SK-N-MC (cell line): ENCODE measurements around the gene MEF2D.

Experiments
- DNase-seq: peaks from one replicate; pipeline ENCODE4 v3.0.0-alpha.2; 2011; ENCODE audit warnings: low read depth, low spot score
- H3K27ac ChIP-seq: fragments of 200-600 bp; sonication (generic); 2 replicates; pipeline ENCODE4 v1.5.1; 2016; ENCODE audit warnings: mixed run types
- H3K36me3 ChIP-seq: fragments of 200-600 bp; sonication (generic); 2 replicates; pipeline ENCODE4 v1.6.1; 2017; ENCODE audit warnings: antibody characterized with exemption, low read length, mixed read lengths; ENCODE audit not compliant: insufficient read depth
- H3K4me3 ChIP-seq: fragments of 200-600 bp; sonication (generic); 2 replicates; pipeline ENCODE4 v1.5.1; 2016
- H3K9ac ChIP-seq: fragments of 200-600 bp; sonication (generic); 2 replicates; pipeline ENCODE4 v1.8.0; 2017; ENCODE audit warnings: mixed run types, mixed read lengths; ENCODE audit not compliant: insufficient read length
- H3K9me3 ChIP-seq: fragments of 200-600 bp; sonication (generic); 2 replicates; pipeline ENCODE4 v1.6.1; 2017; ENCODE audit warnings: low read depth, mild to moderate bottlenecking, antibody characterized with exemption, low read length, moderate library complexity, mixed read lengths
- EZH2 ChIP-seq: fragments of 200-600 bp; sonication (generic); IDR thresholded peaks from one replicate; pipeline ENCODE4 v1.6.1; 2017; ENCODE audit warnings: antibody characterized with exemption
- FOXP2 ChIP-seq: optimal IDR thresholded peaks from 2 replicates; pipeline ENCODE3; 2011; ENCODE audit warnings: mild to moderate bottlenecking, moderate library complexity; ENCODE audit not compliant: insufficient read depth; ENCODE audit errors: extremely low read length, control extremely low read depth
- POLR2AphosphoS5 ChIP-seq: IDR thresholded peaks from 2 replicates; pipeline ENCODE4 v1.6.1; 2012; ENCODE audit warnings: mild to moderate bottlenecking, low read depth, low read length, borderline replicate concordance

Gene MEF2D

DNA sequence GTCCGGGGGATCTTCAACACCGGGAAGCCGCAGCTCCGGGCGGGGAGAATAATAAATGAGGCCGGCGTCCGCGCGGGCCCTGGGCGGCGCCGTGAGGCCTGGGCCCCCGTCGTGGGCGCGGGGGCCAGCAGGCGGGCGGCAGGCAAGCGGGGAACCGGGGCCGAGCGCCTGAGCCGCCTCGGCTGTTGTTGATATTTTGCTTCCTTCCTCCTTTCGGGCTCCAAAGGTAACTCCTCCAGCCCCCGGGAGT lies at the start of gene MEF2D:
TSS of gene MEF2D (minus strand) at position 233 of the 250 bp plus-strand sequence. CDS start 17,483 bp downstream, outside the sequence.
- H3K36me3 ChIP-seq, result no peaks in the 10 kb centered on the region
- TF ChIP-seq POLR2AphosphoS5 (0 out of 2 replicates have a peak, but pooled peaks have one; percentile 39), EZH2 (no peak), FOXP2 (no peak)
- peak within 1 kb of the TSS; percentile 95 for H3K9ac ChIP-seq

DNA sequence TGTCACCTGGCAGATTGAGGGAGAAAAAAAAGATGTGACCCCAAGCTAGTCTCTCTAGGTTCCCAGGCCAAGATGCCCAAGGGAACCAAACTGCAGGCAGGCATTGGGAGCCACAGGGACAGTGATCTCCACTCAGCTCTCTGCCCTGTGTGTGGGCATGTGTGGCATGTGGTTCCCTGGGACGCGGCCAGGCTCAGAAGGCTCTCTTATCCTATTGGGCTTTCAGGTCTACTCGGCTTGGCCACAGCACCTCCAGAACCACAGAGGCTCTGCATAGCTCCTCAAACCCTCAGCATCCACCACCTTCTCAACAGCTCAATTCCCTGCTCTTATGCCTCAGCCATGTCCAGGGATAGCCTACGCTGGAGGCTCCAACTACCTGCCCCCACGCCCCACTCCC lies 49.8 kb upstream of the MEF2D start:
- peaks cover 18% of the 10 kb centered on the region; the same call in 1 of the 2 replicates for H3K36me3 ChIP-seq
- no peak for DNase-seq
- H3K9ac ChIP-seq, result no peak overlapping the region
- H3K9me3 ChIP-seq, result no peaks in the 10 kb centered on the region
- H3K27ac ChIP-seq, result no peak overlapping the region
- TF ChIP-seq EZH2, result no peak
- TF ChIP-seq POLR2AphosphoS5, result no peak
- H3K4me3 ChIP-seq, result no peak overlapping the region

More for the DNA sequence above, at the start of gene MEF2D:
- Histone ChIP-seq H3K27ac (peak within 1 kb of the TSS; percentile 97), H3K4me3 (peak within 1 kb of the TSS; percentile 90), H3K9me3 (no peaks in the 10 kb centered on the region)
- no peak for DNase-seq

DNA sequence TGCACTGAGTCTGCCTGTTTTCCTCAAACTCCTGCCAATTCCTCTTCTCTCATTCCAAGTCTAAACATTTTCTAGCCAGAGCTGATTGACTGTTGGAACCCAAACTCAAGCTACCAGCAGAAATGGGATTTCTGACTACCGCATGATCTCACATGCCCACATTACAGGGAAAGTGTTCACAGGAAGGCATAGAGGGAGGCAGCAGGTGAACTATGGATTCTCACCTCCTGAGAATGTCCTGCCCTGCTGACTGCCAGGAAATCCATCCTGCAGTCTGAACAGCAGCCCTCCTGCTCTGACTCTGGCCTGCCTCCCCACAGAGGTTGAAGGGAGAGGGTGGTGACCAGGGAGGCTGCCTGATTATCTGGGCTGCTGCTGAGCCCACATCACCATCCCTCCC lies 49.3 kb upstream of the MEF2D start:
- no peak for DNase-seq
- peaks cover 18% of the 10 kb centered on the region; the same call in 1 of the 2 replicates for H3K36me3 ChIP-seq
- H3K4me3 ChIP-seq, result no peak overlapping the region
- TF ChIP-seq FOXP2 (no peak), POLR2AphosphoS5 (no peak), EZH2 (no peak)
- H3K27ac ChIP-seq, result no peak overlapping the region
- no peak overlapping the region for H3K9ac ChIP-seq
- H3K9me3 ChIP-seq, result no peaks in the 10 kb centered on the region

DNA sequence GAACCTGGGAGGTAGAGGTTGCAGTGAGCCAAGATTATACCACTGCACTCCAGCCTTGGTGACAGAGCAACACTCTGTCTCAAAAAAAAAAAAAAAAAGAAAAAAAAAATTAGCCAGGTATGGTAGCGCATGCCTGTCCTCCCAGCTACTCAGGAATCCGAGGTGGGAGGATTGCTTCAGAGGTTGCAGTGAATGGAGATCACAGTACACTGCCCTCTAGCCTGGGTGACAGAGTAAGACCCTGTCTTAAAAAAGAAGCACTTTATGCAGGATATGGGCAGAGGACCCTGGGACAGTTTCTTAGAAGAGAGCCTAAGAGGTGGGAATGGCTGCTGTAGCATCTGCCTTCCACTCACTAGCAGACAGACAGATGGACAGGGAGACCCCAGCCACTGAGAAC lies 48.8 kb upstream of the MEF2D start:
- H3K27ac ChIP-seq, result no peak overlapping the region
- no peak overlapping the region for H3K9ac ChIP-seq
- no peaks in the 10 kb centered on the region for H3K9me3 ChIP-seq
- no peak overlapping the region for H3K4me3 ChIP-seq
- TF ChIP-seq EZH2 (no peak), FOXP2 (no peak), POLR2AphosphoS5 (no peak)
- H3K36me3 ChIP-seq, result peaks cover 18% of the 10 kb centered on the region; the same call in 1 of the 2 replicates
- DNase-seq, result no peak

DNA sequence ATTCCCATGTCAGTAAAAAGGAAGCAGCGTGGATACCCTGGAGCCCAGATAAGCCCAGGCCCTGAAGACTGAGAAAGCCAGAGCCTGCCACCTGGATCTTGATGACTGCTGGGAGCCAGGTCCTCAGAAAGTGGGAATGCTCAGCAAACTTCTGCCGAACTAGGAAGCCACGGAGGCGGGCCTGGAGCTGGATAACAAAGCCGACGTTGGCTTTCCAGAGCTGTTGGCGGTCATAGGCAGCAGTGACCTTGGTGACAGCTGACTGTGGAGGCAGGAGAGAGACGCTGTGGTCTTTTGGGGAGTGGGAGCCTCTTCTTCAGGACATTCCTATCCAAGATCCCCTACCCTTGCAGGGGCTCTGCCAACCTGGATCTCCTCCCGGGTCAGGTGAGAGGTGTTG lies 47.4 kb upstream of the MEF2D start:
- H3K27ac ChIP-seq, result no peak overlapping the region
- no peak for TF ChIP-seq POLR2AphosphoS5
- TF ChIP-seq EZH2, result no peak
- TF ChIP-seq FOXP2, result no peak
- no peak for DNase-seq
- no peaks in the 10 kb centered on the region for H3K9me3 ChIP-seq
- H3K4me3 ChIP-seq, result no peak overlapping the region
- peaks cover 14% of the 10 kb centered on the region; the same call in 1 of the 2 replicates for H3K36me3 ChIP-seq
- H3K9ac ChIP-seq, result no peak overlapping the region

DNA sequence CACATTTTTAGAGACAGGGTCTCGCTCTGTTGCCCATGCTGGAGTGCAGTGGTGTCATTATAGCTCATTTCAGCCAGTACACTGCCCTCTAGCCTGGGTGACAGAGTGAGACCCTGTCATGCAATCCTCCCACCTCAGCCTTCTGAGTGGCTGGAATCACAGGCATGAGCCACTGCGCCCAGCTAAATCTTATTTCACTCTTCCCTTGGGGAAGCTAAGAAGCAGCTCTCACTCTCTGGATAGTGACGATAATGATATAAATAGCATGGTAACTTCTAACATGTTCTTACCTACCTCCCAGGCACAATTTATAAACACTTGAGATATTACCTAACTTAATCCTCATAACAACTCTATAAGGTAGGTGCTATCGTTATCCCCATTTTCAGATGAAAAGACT lies 46.9 kb upstream of the MEF2D start:
- peaks cover 14% of the 10 kb centered on the region; the same call in 1 of the 2 replicates for H3K36me3 ChIP-seq

DNA sequence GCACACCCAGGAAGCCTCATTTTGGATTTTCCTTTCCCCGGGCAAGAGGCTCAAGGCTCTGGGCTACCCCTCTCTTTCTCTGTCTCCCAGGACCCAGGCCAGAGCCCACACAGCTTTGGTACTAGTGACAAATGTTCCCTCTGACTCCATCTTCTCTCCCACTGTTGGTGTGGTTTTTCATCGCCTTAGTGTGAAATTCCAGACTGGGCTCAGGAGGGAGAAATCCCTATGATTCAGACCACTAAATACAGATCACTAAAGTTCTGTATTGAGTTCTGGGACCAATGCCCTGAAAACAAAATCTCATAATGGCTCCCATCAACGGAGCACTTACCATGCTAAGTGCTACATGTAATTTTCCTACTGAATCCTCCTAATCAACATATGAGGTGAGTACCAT lies 45.7 kb upstream of the MEF2D start:
- Histone ChIP-seq H3K9ac (no peak overlapping the region), H3K9me3 (no peaks in the 10 kb centered on the region), H3K4me3 (no peak overlapping the region), H3K27ac (no peak overlapping the region), H3K36me3 (peaks cover 11% of the 10 kb centered on the region; the same call in 1 of the 2 replicates)
- DNase-seq, result no peak
- no peak for TF ChIP-seq FOXP2
- TF ChIP-seq POLR2AphosphoS5, result no peak
- TF ChIP-seq EZH2, result no peak

More for the DNA sequence above, 46.9 kb upstream of the MEF2D start:
- TF ChIP-seq FOXP2, result no peak
- no peak for TF ChIP-seq EZH2
- TF ChIP-seq POLR2AphosphoS5, result no peak
- H3K9ac ChIP-seq, result no peak overlapping the region
- no peak overlapping the region for H3K27ac ChIP-seq
- no peak overlapping the region for H3K4me3 ChIP-seq
- DNase-seq, result no peak
- no peaks in the 10 kb centered on the region for H3K9me3 ChIP-seq

DNA sequence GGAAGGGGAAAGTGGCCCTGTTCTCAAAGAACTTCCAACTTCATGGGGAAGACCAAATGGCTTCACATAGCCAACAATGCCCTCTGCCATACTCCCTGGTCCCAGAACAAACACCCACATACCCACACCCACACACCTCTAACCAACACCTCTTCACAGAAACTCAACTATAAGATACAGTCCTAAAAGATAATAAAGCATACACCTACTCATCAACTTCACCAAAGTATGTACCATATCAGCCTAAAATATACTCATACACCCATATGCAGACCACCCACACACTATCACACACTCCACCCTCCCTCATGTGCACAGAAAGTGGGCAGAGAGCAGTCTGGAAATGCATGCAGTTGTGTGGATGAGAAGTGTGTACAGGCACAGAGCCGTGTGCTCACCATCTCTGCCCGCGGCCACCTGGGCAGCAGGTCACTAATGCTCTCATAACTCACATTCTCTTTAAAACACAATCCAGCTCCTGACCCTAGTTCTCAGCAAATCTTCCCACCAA lies 44.1 kb upstream of the MEF2D start:
- Histone ChIP-seq H3K36me3 (peaks cover 21% of the 10 kb centered on the region), H3K27ac (no peak overlapping the region), H3K9me3 (no peaks in the 10 kb centered on the region), H3K9ac (no peak overlapping the region), H3K4me3 (no peak overlapping the region)
- TF ChIP-seq POLR2AphosphoS5 (no peak), FOXP2 (no peak), EZH2 (no peak)
- DNase-seq, result no peak

DNA sequence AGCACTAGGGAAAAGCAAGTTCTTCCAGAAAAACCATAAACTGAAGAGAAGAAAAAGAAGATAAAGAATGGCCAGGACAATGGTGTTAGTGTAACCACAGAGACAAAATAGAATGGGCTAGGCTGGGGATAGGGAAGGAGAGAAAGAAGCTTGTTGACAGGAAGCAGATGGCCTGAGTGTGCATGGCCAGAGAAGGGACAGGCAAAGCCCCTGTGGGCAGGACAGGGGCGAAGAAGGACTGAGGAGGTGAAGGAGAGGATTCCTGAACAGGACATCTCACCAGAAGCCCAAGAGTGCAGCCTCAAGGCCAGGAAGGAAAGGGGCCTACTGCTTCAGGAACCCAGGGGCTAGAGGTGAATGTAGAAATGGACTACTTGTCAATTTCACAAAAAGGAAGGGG lies 42.5 kb upstream of the MEF2D start:
- H3K36me3 ChIP-seq, result peaks cover 28% of the 10 kb centered on the region
- no peak for DNase-seq
- no peak overlapping the region for H3K4me3 ChIP-seq
- H3K27ac ChIP-seq, result no peak overlapping the region
- no peaks in the 10 kb centered on the region for H3K9me3 ChIP-seq
- no peak overlapping the region for H3K9ac ChIP-seq
- TF ChIP-seq POLR2AphosphoS5, result no peak
- no peak for TF ChIP-seq FOXP2
- TF ChIP-seq EZH2, result no peak
